C4-2B (cell line): Measurements from ENCODE around the gene FGF5.

ENCODE experiments used
- ZFX ChIP-seq: fragments of 450-650 bp; IDR thresholded peaks from 2 replicates; pipeline ENCODE4 v1.6.1; 2017
- TF ChIP-seq, protein P1 (sequence below): fragments of 450-650 bp; conservative IDR thresholded peaks from 2 replicates; pipeline ENCODE4 v1.5.1; 2017; ENCODE audit warnings: mild to moderate bottlenecking

DNA sequence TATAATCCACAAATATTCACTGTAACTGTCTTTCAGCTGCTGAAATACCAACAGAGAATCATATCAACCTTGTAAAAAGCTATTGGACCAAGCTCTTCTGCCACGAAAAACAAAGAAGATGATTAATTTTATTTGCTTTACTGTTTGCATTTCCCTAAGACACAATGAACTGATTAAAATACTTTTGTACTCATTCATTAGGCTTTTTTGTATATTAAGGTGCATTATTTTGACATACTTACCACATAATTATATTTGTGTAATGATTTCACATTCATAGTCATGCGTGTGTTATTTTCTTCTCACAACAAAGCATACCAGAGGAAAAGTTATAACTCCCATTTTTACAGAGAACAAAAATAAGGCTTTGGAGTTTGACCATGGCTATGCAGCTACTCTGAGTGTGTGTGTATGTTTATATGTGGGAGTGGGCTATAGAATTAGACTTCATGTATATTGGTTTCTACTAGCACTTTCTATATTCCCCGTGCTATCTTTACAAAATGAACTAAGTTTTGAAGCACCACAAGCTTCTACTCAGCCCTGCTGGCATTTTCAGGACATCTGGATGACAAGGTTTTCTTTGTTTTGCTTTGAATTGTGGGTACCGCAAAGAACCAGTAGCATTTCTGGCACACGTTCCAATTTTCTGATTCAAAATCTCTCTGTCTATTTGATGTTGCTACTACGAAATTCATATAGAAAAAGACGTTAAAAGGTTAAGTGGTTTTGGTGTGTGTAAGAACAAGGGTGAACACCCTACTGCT is 11.0 kb upstream of the FGF5 start:
- TF ChIP-seq, protein P1, sequence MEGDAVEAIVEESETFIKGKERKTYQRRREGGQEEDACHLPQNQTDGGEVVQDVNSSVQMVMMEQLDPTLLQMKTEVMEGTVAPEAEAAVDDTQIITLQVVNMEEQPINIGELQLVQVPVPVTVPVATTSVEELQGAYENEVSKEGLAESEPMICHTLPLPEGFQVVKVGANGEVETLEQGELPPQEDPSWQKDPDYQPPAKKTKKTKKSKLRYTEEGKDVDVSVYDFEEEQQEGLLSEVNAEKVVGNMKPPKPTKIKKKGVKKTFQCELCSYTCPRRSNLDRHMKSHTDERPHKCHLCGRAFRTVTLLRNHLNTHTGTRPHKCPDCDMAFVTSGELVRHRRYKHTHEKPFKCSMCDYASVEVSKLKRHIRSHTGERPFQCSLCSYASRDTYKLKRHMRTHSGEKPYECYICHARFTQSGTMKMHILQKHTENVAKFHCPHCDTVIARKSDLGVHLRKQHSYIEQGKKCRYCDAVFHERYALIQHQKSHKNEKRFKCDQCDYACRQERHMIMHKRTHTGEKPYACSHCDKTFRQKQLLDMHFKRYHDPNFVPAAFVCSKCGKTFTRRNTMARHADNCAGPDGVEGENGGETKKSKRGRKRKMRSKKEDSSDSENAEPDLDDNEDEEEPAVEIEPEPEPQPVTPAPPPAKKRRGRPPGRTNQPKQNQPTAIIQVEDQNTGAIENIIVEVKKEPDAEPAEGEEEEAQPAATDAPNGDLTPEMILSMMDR = no peak
- no peak for TF ChIP-seq ZFX
